Myocyte (in vitro differentiated cells): ENCODE measurements around the gene PBX1. TPM values are rescaled to one million over a fixed set of nuclear protein-coding genes. Genes with fewer than 3 reads are reported as not detected.

Experiments used
- DNase-seq: peaks from one replicate; pipeline ENCODE4 v3.0.0-alpha.2; 2012; ENCODE audit warnings: low read depth
- total RNA-seq: library from RNA; depleted of rRNA; stranded (reverse); fragments of >200 nt; gene quantifications from 2 replicates; pipeline ENCODE4 v1.2.3, GENCODE V29; 2014

PBX1 gene
- total RNA-seq, 1 donor from 2014 or later: 4.6 TPM

- DNase-seq: no peak
Measured at GRCh38 chr1:164562947-164563520, 4.0 kb downstream of the PBX1 start.

GRCh38 chr1:164563721-164564360 is 4.9 kb downstream of the PBX1 start:
- DNase-seq: no peak

GRCh38 chr1:164564378-164564777 is 5.4 kb downstream of the PBX1 start:
- no peak for DNase-seq

- no peak for DNase-seq
Measured at GRCh38 chr1:164565357-164565756, 6.4 kb downstream of the PBX1 start.

GRCh38 chr1:164567774-164568173 is 8.8 kb downstream of the PBX1 start:
- no peak for DNase-seq

- DNase-seq: no peak
Measured at GRCh38 chr1:164569241-164569640, 10.3 kb downstream of the PBX1 start.

- DNase-seq: no peak
Measured at GRCh38 chr1:164569866-164570265, 10.9 kb downstream of the PBX1 start.

- DNase-seq: no peak
Measured at GRCh38 chr1:164571333-164571732, 12.3 kb downstream of the PBX1 start.

- no peak for DNase-seq
Measured at GRCh38 chr1:164575356-164575886, 16.4 kb downstream of the PBX1 start.

GRCh38 chr1:164576291-164577271 is 17.6 kb downstream of the PBX1 start:
- no peak for DNase-seq

- DNase-seq: no peak
Measured at GRCh38 chr1:164577291-164577690, 18.3 kb downstream of the PBX1 start.

- DNase-seq: no peak
Measured at GRCh38 chr1:164578479-164579200, 19.7 kb downstream of the PBX1 start.

GRCh38 chr1:164579381-164579780 is 20.4 kb downstream of the PBX1 start:
- no peak for DNase-seq

- no peak for DNase-seq
Measured at GRCh38 chr1:164581762-164582161, 22.8 kb downstream of the PBX1 start.

- no peak for DNase-seq
Measured at GRCh38 chr1:164583196-164583595, 24.2 kb downstream of the PBX1 start.

GRCh38 chr1:164583835-164584539 is 25.0 kb downstream of the PBX1 start:
- DNase-seq: no peak

GRCh38 chr1:164586591-164586990 is 27.6 kb downstream of the PBX1 start:
- DNase-seq: no peak

GRCh38 chr1:164587617-164588501 is 28.9 kb downstream of the PBX1 start:
- DNase-seq: no peak

- no peak for DNase-seq
Measured at GRCh38 chr1:164588516-164589341, 29.7 kb downstream of the PBX1 start.
